A549 (cell line): ENCODE data around the gene ALDH5A1.

Experiments used
- CBX8 ChIP-seq: fragments of 200-600 bp; sonication (generic); IDR thresholded peaks from 2 replicates; pipeline ENCODE4 v1.6.1; 2016
- EP300 ChIP-seq, 2 experiments: fragments of >200 bp; sonication (Bioruptor Twin); formaldehyde crosslinking; IDR thresholded peaks; 2 replicates in 1 of 2; 3 replicates in 1 of 2; pipeline ENCODE4 v1.6.1; 2016 to 2017
- FOSL2 ChIP-seq, 2 experiments: fragments of 450-650 bp in 1 of 2; fragments of >200 bp in 1 of 2; sonication (Bioruptor Twin) in 1 of 2; formaldehyde crosslinking; IDR thresholded peaks; 2 replicates each; pipeline versions ENCODE4 v1.5.0 to v1.6.1; 2016 to 2020; ENCODE audit warnings: mild to moderate bottlenecking in 1 of 2, moderate library complexity in 1 of 2
- POLR2A ChIP-seq: IDR thresholded peaks from 2 replicates; pipeline ENCODE4 v1.6.1; 2012; ENCODE audit warnings: mild to moderate bottlenecking, low read length
- RAD21 ChIP-seq, 2 experiments: fragments of >200 bp in 1 of 2; sonication (Bioruptor Twin) in 1 of 2; formaldehyde crosslinking in 1 of 2; IDR thresholded peaks in 1 of 2; conservative IDR thresholded peaks in 1 of 2; 2 replicates in 1 of 2; 3 replicates in 1 of 2; pipeline ENCODE4 v1.6.1; 2012 to 2018; ENCODE audit warnings: inconsistent platforms in 1 of 2
- TFCP2L1 ChIP-seq: fragments of 250-450 bp; sonication (Bioruptor Pico); IDR thresholded peaks from 2 replicates; pipeline ENCODE4 v1.5.0; 2021; ENCODE audit warnings: mild to moderate bottlenecking
- TF ChIP-seq, protein P1 (sequence below): fragments of >200 bp; sonication (Bioruptor Twin); formaldehyde crosslinking; IDR thresholded peaks from 3 replicates; pipeline ENCODE4 v1.5.1; 2016
- TF ChIP-seq, protein P2 (sequence below): fragments of 150-350 bp; IDR thresholded peaks from 2 replicates; pipeline ENCODE4 v1.6.1; 2014; ENCODE audit warnings: low read depth, mild to moderate bottlenecking, low read length
- TF ChIP-seq, protein P3 (sequence below): fragments of 450-650 bp; IDR thresholded peaks from 2 replicates; pipeline ENCODE4 v1.6.1; 2014; ENCODE audit warnings: antibody characterized with exemption
- TF ChIP-seq, protein P4 (sequence below): fragments of 200-600 bp; sonication (generic); IDR thresholded peaks from 2 replicates; pipeline ENCODE4 v1.6.1; 2016; ENCODE audit warnings: antibody characterized with exemption, mild to moderate bottlenecking, moderate library complexity

DNA sequence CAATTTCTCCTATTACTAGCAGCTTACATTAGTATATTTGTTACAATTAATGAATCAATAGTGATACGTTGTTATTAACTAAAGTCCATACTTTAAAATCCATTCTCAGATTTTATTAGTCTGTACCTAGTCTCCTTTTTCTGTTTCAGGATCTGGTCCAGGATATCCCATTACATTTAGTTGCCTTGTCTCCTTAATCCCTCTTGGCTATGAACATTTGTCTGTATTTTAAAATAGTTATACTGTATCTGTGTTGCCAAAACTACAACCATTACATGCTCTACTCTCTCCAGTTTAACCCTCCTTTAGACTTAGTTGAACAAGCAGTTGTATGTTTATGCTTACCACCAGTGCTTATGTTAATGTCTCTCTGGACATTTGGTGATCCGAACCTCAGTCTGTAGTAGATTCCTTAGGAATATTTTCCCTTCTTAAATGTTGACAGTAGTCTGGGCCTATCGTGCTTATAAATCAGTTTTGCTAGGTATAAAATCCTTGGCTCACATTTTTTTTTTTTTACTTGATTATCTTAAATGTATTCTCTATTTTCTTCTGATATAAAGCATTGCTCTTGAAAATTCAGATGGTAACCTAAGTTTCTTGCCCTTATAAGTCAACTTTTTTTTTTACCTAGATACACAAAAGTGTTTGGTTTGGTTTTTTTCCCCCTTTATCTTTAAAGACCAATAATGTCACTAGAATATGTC is 12.2 kb downstream of the ALDH5A1 start:
- TF ChIP-seq CBX8 (no peak), POLR2A (no peak), FOSL2 (IDR thresholded peaks at IDR 0.05) (no peak), FOSL2 (CRISPR knock-in tag; IDR thresholded peaks at IDR 0.05) (no peak), TFCP2L1 (no peak), RAD21 (conservative IDR thresholded peaks at IDR 0.05 in 1 of 2, IDR thresholded peaks at IDR 0.05 in 1 of 2) (no peak), EP300 (IDR thresholded peaks at IDR 0.05) (no peak)
- TF ChIP-seq, protein P1, sequence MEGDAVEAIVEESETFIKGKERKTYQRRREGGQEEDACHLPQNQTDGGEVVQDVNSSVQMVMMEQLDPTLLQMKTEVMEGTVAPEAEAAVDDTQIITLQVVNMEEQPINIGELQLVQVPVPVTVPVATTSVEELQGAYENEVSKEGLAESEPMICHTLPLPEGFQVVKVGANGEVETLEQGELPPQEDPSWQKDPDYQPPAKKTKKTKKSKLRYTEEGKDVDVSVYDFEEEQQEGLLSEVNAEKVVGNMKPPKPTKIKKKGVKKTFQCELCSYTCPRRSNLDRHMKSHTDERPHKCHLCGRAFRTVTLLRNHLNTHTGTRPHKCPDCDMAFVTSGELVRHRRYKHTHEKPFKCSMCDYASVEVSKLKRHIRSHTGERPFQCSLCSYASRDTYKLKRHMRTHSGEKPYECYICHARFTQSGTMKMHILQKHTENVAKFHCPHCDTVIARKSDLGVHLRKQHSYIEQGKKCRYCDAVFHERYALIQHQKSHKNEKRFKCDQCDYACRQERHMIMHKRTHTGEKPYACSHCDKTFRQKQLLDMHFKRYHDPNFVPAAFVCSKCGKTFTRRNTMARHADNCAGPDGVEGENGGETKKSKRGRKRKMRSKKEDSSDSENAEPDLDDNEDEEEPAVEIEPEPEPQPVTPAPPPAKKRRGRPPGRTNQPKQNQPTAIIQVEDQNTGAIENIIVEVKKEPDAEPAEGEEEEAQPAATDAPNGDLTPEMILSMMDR: no peak
- TF ChIP-seq, protein P2, sequence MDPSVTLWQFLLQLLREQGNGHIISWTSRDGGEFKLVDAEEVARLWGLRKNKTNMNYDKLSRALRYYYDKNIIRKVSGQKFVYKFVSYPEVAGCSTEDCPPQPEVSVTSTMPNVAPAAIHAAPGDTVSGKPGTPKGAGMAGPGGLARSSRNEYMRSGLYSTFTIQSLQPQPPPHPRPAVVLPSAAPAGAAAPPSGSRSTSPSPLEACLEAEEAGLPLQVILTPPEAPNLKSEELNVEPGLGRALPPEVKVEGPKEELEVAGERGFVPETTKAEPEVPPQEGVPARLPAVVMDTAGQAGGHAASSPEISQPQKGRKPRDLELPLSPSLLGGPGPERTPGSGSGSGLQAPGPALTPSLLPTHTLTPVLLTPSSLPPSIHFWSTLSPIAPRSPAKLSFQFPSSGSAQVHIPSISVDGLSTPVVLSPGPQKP: no peak
- TF ChIP-seq, protein P3, sequence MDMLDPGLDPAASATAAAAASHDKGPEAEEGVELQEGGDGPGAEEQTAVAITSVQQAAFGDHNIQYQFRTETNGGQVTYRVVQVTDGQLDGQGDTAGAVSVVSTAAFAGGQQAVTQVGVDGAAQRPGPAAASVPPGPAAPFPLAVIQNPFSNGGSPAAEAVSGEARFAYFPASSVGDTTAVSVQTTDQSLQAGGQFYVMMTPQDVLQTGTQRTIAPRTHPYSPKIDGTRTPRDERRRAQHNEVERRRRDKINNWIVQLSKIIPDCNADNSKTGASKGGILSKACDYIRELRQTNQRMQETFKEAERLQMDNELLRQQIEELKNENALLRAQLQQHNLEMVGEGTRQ: no peak
- TF ChIP-seq, protein P4, sequence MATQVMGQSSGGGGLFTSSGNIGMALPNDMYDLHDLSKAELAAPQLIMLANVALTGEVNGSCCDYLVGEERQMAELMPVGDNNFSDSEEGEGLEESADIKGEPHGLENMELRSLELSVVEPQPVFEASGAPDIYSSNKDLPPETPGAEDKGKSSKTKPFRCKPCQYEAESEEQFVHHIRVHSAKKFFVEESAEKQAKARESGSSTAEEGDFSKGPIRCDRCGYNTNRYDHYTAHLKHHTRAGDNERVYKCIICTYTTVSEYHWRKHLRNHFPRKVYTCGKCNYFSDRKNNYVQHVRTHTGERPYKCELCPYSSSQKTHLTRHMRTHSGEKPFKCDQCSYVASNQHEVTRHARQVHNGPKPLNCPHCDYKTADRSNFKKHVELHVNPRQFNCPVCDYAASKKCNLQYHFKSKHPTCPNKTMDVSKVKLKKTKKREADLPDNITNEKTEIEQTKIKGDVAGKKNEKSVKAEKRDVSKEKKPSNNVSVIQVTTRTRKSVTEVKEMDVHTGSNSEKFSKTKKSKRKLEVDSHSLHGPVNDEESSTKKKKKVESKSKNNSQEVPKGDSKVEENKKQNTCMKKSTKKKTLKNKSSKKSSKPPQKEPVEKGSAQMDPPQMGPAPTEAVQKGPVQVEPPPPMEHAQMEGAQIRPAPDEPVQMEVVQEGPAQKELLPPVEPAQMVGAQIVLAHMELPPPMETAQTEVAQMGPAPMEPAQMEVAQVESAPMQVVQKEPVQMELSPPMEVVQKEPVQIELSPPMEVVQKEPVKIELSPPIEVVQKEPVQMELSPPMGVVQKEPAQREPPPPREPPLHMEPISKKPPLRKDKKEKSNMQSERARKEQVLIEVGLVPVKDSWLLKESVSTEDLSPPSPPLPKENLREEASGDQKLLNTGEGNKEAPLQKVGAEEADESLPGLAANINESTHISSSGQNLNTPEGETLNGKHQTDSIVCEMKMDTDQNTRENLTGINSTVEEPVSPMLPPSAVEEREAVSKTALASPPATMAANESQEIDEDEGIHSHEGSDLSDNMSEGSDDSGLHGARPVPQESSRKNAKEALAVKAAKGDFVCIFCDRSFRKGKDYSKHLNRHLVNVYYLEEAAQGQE: no peak
